Bronchial epithelial cell (primary cell): ENCODE data around the gene NOVA2. TPM values are rescaled to one million over a fixed set of nuclear protein-coding genes. Genes with fewer than 3 reads are reported as not detected.

Experiments used
- DNase-seq: peaks from one replicate; pipeline ENCODE4 v3.0.0-alpha.2; 2010; ENCODE audit warnings: low read depth
- FAIRE-seq: peaks from 2 replicates; lab custom pipeline; 2011; peaks lifted over from hg19 to GRCh38; lab: Jason Lieb, UNC
- H3K27me3 ChIP-seq: 2 replicates; pipeline ENCODE4 v1.5.1; 2011; ENCODE audit warnings: low read length; ENCODE audit not compliant: control insufficient read depth, insufficient read depth
- H3K36me3 ChIP-seq: 2 replicates; pipeline ENCODE4 v1.5.1; 2011; ENCODE audit warnings: low read length; ENCODE audit not compliant: control insufficient read depth, insufficient read depth
- H3K4me3 ChIP-seq: 2 replicates; pipeline ENCODE4 v1.5.1; 2011; ENCODE audit warnings: mild to moderate bottlenecking, low read depth, low read length, control low read depth
- CTCF ChIP-seq: IDR thresholded peaks from 2 replicates; pipeline ENCODE4 v1.5.1; 2011; ENCODE audit warnings: mild to moderate bottlenecking, moderate library complexity, low read length, control low read depth, inconsistent platforms; ENCODE audit not compliant: insufficient read depth, severe bottlenecking
- total RNA-seq: library from RNA; depleted of rRNA; stranded (reverse); fragments of >200 nt; gene quantifications from 2 replicates; pipeline ENCODE4 v1.2.1, GENCODE V29; 2014

Gene NOVA2
- total RNA-seq, 1 donor from 2014 or later, result not detected

GRCh38 chr19:46016426-46017094 lies 42.9 kb upstream of the NOVA2 start:
- H3K27me3 ChIP-seq, result peaks cover 3% of the 10 kb centered on the region
- TF ChIP-seq CTCF, result peak; percentile 85
- FAIRE-seq (no peak), DNase-seq (peak; percentile 55)
- peaks cover 2% of the 10 kb centered on the region for H3K36me3 ChIP-seq
- peak overlapping the region; percentile 48 for H3K4me3 ChIP-seq

GRCh38 chr19:46015687-46016425 lies 42.2 kb upstream of the NOVA2 start:
- H3K36me3 ChIP-seq, result peaks cover 2% of the 10 kb centered on the region
- FAIRE-seq, result no peak
- peaks cover 3% of the 10 kb centered on the region for H3K27me3 ChIP-seq
- DNase-seq, result no peak
- peak overlapping the region; percentile 48 for H3K4me3 ChIP-seq
- TF ChIP-seq CTCF, result no peak

GRCh38 chr19:46014941-46015686 lies 41.4 kb upstream of the NOVA2 start:
- Histone ChIP-seq H3K27me3 (peaks cover 3% of the 10 kb centered on the region), H3K36me3 (peaks cover 2% of the 10 kb centered on the region), H3K4me3 (peak overlapping the region; percentile 37)
- DNase-seq, result peak; percentile 58
- no peak for FAIRE-seq
- no peak for TF ChIP-seq CTCF

GRCh38 chr19:46014534-46014933 lies 40.9 kb upstream of the NOVA2 start:
- H3K27me3 ChIP-seq, result peaks cover 3% of the 10 kb centered on the region
- FAIRE-seq (no peak), DNase-seq (no peak)
- no peak for TF ChIP-seq CTCF
- H3K36me3 ChIP-seq, result peaks cover 2% of the 10 kb centered on the region
- peak overlapping the region; percentile 37 for H3K4me3 ChIP-seq

- no peak for FAIRE-seq
- no peaks in the 10 kb centered on the region for H3K27me3 ChIP-seq
- H3K4me3 ChIP-seq, result no peak overlapping the region
- peak; percentile 53 for DNase-seq
- TF ChIP-seq CTCF, result peak; percentile 87
- H3K36me3 ChIP-seq, result peaks cover 3% of the 10 kb centered on the region
Measured at GRCh38 chr19:46009530-46010510, 36.2 kb upstream of the NOVA2 start.
